ENCODE measurements around the gene REEP3. TPM values are rescaled to one million over a fixed set of nuclear protein-coding genes. Genes with fewer than 3 reads are reported as not detected.

Gene REEP3
- total and polyA plus RNA-seq, 2 donors (not counting 1 experiment from before 2014, with no cell fraction given) = 67.5 to 86.6 TPM

- no peak overlapping the region for H3K4me3 ChIP-seq (replicated peaks in 1 of 4; ENCODE audit: control extremely low read depth in 1 of 4, insufficient read depth in 1 of 4, low read depth in 3 of 4, low read length in 4 of 4)
- H3K4me1 ChIP-seq (ENCODE audit: control insufficient read depth, extremely low read depth, insufficient read depth, low read length) = peaks cover under 1% of the 10 kb centered on the region
- no peak overlapping the region for H3K4me2 ChIP-seq (ENCODE audit: extremely low read depth, insufficient read depth, low read length)
- no peaks in the 10 kb centered on the region for H4K20me1 ChIP-seq (ENCODE audit: control insufficient read depth, extremely low read depth, insufficient read depth, low read length)
- no peak overlapping the region for H2AFZ ChIP-seq (ENCODE audit: low read length)
- H3K9me3 ChIP-seq (ENCODE audit: control insufficient read depth, insufficient read depth, low read depth, low read length) = no peaks in the 10 kb centered on the region
- H3K79me2 ChIP-seq (ENCODE audit: control insufficient read depth, insufficient read depth, low read length) = no peaks in the 10 kb centered on the region
- DNase-seq (ENCODE audit: low read depth in 2 of 2) = no peak
- H3K9ac ChIP-seq (ENCODE audit: insufficient read depth, low read length) = no peak overlapping the region
- H3K36me3 ChIP-seq (ENCODE audit: control insufficient read depth, insufficient read depth, low read length) = no peaks in the 10 kb centered on the region
- no peaks in the 10 kb centered on the region for H3K27me3 ChIP-seq (ENCODE audit: control insufficient read depth, insufficient read depth, low read length)
- TF ChIP-seq EZH2 (IDR thresholded peaks at IDR 0.05; ENCODE audit: low read length, missing control alignments) (no peak), CTCF (conservative IDR thresholded peaks at IDR 0.05 in 1 of 2, IDR thresholded peaks at IDR 0.05 in 1 of 2; ENCODE audit: low read depth in 1 of 2, low read length in 2 of 2) (no peak)
- H3K27ac ChIP-seq (ENCODE audit: insufficient read depth, low read length) = no peak overlapping the region
Measured at GRCh38 chr10:63578501-63578900, 57.3 kb downstream of the REEP3 start.

DNA sequence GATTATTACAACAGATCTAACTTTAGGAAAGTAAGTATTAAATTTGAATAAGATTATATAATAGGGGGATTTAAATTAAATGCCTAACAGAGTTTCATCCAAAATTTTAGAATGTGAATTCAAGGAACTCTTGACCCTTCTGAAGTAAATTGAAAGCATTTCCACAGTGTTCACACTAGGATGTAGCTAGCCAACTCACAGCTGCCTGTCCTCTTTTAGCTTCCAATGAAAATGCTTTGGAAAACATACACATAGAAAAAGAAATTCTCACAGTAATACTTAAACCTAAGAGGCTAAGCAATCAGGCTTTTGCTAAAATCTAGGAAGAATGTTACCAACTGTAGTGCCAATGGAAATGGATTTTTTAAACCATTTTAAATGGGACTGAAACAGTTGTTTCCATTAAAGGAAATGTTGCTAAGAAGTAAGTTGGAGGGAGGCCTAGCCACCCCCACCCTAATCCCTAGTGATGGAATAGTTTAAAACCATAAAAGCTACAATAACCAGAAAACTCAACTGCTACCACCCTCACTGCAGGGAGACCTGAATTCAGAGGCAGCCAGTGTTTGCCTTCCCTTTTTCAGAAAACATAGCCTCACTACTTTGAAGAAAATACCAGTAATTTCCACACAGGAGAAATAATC lies 58.3 kb downstream of the REEP3 start:
- no peak overlapping the region for H3K9ac ChIP-seq (ENCODE audit: insufficient read depth, low read length)
- no peaks in the 10 kb centered on the region for H3K36me3 ChIP-seq (ENCODE audit: control insufficient read depth, insufficient read depth, low read length)
- H3K79me2 ChIP-seq (ENCODE audit: control insufficient read depth, insufficient read depth, low read length) = no peaks in the 10 kb centered on the region
- H4K20me1 ChIP-seq (ENCODE audit: control insufficient read depth, extremely low read depth, insufficient read depth, low read length) = no peaks in the 10 kb centered on the region
- no peak overlapping the region for H3K27ac ChIP-seq (ENCODE audit: insufficient read depth, low read length)
- H3K27me3 ChIP-seq (ENCODE audit: control insufficient read depth, insufficient read depth, low read length) = no peaks in the 10 kb centered on the region
- TF ChIP-seq EZH2 (IDR thresholded peaks at IDR 0.05; ENCODE audit: low read length, missing control alignments) = no peak
- no peak for TF ChIP-seq CTCF (conservative IDR thresholded peaks at IDR 0.05 in 1 of 2, IDR thresholded peaks at IDR 0.05 in 1 of 2; ENCODE audit: low read depth in 1 of 2, low read length in 2 of 2)
- H3K4me3 ChIP-seq (replicated peaks in 1 of 4; ENCODE audit: control extremely low read depth in 1 of 4, insufficient read depth in 1 of 4, low read depth in 3 of 4, low read length in 4 of 4) = no peak overlapping the region
- no peaks in the 10 kb centered on the region for H3K9me3 ChIP-seq (ENCODE audit: control insufficient read depth, insufficient read depth, low read depth, low read length)
- H2AFZ ChIP-seq (ENCODE audit: low read length) = no peak overlapping the region
- no peaks in the 10 kb centered on the region for H3K4me1 ChIP-seq (ENCODE audit: control insufficient read depth, extremely low read depth, insufficient read depth, low read length)
- DNase-seq (ENCODE audit: low read depth in 2 of 2) = no peak
- H3K4me2 ChIP-seq (ENCODE audit: extremely low read depth, insufficient read depth, low read length) = no peak overlapping the region

DNA sequence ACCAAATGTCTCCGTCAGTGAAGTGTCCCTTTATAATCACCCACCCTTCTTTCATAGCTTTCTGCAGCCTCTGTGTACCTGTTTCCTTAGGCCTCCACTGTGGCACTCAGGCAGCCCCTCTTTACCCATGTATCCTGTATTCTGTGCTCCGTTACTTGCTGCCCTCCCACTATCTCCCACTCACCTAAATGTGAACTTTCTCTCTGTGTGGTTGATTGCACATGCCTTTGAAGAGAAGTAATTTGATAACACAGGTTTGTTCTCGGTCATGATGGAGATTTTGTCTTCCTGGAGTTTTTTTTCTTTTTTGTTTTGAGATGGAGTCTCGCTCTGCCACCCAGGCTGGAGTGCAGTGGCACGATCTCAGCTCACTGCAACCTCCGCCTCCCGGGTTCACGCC lies 61.5 kb downstream of the REEP3 start:
- Histone ChIP-seq H3K79me2 (ENCODE audit: control insufficient read depth, insufficient read depth, low read length) (no peaks in the 10 kb centered on the region), H3K4me1 (ENCODE audit: control insufficient read depth, extremely low read depth, insufficient read depth, low read length) (no peaks in the 10 kb centered on the region), H3K9ac (ENCODE audit: insufficient read depth, low read length) (no peak overlapping the region), H3K27ac (ENCODE audit: insufficient read depth, low read length) (no peak overlapping the region), H3K4me3 (replicated peaks in 1 of 4; ENCODE audit: control extremely low read depth in 1 of 4, insufficient read depth in 1 of 4, low read depth in 3 of 4, low read length in 4 of 4) (no peak overlapping the region), H3K9me3 (ENCODE audit: control insufficient read depth, insufficient read depth, low read depth, low read length) (no peaks in the 10 kb centered on the region), H3K4me2 (ENCODE audit: extremely low read depth, insufficient read depth, low read length) (no peak overlapping the region), H2AFZ (ENCODE audit: low read length) (no peak overlapping the region), H3K27me3 (ENCODE audit: control insufficient read depth, insufficient read depth, low read length) (no peaks in the 10 kb centered on the region), H3K36me3 (ENCODE audit: control insufficient read depth, insufficient read depth, low read length) (no peaks in the 10 kb centered on the region), H4K20me1 (ENCODE audit: control insufficient read depth, extremely low read depth, insufficient read depth, low read length) (no peaks in the 10 kb centered on the region)
- TF ChIP-seq EZH2 (IDR thresholded peaks at IDR 0.05; ENCODE audit: low read length, missing control alignments) (no peak), CTCF (conservative IDR thresholded peaks at IDR 0.05 in 1 of 2, IDR thresholded peaks at IDR 0.05 in 1 of 2; ENCODE audit: low read depth in 1 of 2, low read length in 2 of 2) (no peak)
- DNase-seq (ENCODE audit: low read depth in 2 of 2) = no peak

Measured in fibroblast of lung (primary cell).